ENCODE measurements around the gene CYP3A5. TPM values are rescaled to one million over a fixed set of nuclear protein-coding genes. Genes with fewer than 3 reads are reported as not detected.
"Not testable (repeated sequence)": the region's sequence is repeated elsewhere in the genome, so short reads cannot be mapped to it uniquely, and the experiment has no call there.

Gene CYP3A5
- total RNA-seq, 3 donors from 2014 or later = 73.8 to 241 (median 179) TPM

- intact Hi-C loops (cut with DNase I, micrococcal nuclease) = no loop called here
- Histone ChIP-seq H3K4me3 (no peak overlapping the region), H3K4me1 (ENCODE audit: low read depth) (no peaks in the 10 kb centered on the region), H3K36me3 (ENCODE audit: low read depth) (no peaks in the 10 kb centered on the region), H3K9me3 (no peaks in the 10 kb centered on the region)
- no peak for TF ChIP-seq CTCF (IDR thresholded peaks at IDR 0.05)
- ATAC-seq = no peak
- no peak for DNase-seq
These were observed 35.4 kb downstream of the CYP3A5 start for GRCh38 chr7:99644431-99644830.

GRCh38 chr7:99643464-99643863, 36.3 kb downstream of the CYP3A5 start:
- Histone ChIP-seq H3K9me3 (no peaks in the 10 kb centered on the region), H3K4me3 (no peak overlapping the region), H3K36me3 (ENCODE audit: low read depth) (no peaks in the 10 kb centered on the region), H3K4me1 (ENCODE audit: low read depth) (no peaks in the 10 kb centered on the region)
- no peak for TF ChIP-seq CTCF (IDR thresholded peaks at IDR 0.05)
- no peak for ATAC-seq
- no peak for DNase-seq
- intact Hi-C loops (cut with DNase I, micrococcal nuclease) = no loop called here

GRCh38 chr7:99642027-99642426, 37.8 kb downstream of the CYP3A5 start:
- ATAC-seq = no peak
- intact Hi-C loops (cut with DNase I, micrococcal nuclease) = no loop called here
- Histone ChIP-seq H3K4me1 (ENCODE audit: low read depth) (no peaks in the 10 kb centered on the region), H3K4me3 (no peak overlapping the region), H3K9me3 (no peaks in the 10 kb centered on the region), H3K36me3 (ENCODE audit: low read depth) (no peaks in the 10 kb centered on the region)
- TF ChIP-seq CTCF (IDR thresholded peaks at IDR 0.05) = no peak
- DNase-seq = no peak

GRCh38 chr7:99639267-99639666, 40.5 kb downstream of the CYP3A5 start:
- Histone ChIP-seq H3K4me3 (no peak overlapping the region), H3K4me1 (ENCODE audit: low read depth) (no peaks in the 10 kb centered on the region), H3K9me3 (no peaks in the 10 kb centered on the region), H3K36me3 (ENCODE audit: low read depth) (no peaks in the 10 kb centered on the region)
- DNase-seq = no peak
- no peak for TF ChIP-seq CTCF (IDR thresholded peaks at IDR 0.05)
- intact Hi-C loops (cut with DNase I, micrococcal nuclease) = no loop called here
- ATAC-seq = no peak

GRCh38 chr7:99638731-99639130, 41.1 kb downstream of the CYP3A5 start:
- ATAC-seq = no peak
- DNase-seq = no peak
- Histone ChIP-seq H3K36me3 (ENCODE audit: low read depth) (no peaks in the 10 kb centered on the region), H3K9me3 (no peaks in the 10 kb centered on the region), H3K4me3 (no peak overlapping the region), H3K4me1 (ENCODE audit: low read depth) (no peaks in the 10 kb centered on the region)
- no peak for TF ChIP-seq CTCF (IDR thresholded peaks at IDR 0.05)
- intact Hi-C loops (cut with DNase I, micrococcal nuclease) = no loop called here

- H3K4me3 ChIP-seq; H3K9me3 ChIP-seq; DNase-seq; H3K36me3 ChIP-seq (ENCODE audit: low read depth); ATAC-seq; H3K4me1 ChIP-seq (ENCODE audit: low read depth); intact Hi-C loops (cut with DNase I, micrococcal nuclease): not testable (repeated sequence)
These were observed 42.4 kb downstream of the CYP3A5 start for GRCh38 chr7:99637414-99637813.
